IPS DF 6.9 (cell line): ENCODE results near the gene OR4S2.

Experiments
- DNase-seq: peaks from one replicate; pipeline ENCODE4 v3.0.0-alpha.2; 2013; ENCODE audit warnings: low read depth, low spot score
- H3K27ac ChIP-seq: one replicate; pipeline ENCODE4 v1.5.1; 2013; ENCODE audit warnings: low read length, control low read depth
- H3K27me3 ChIP-seq: 2 replicates; pipeline ENCODE4 v1.6.1; 2013; ENCODE audit warnings: mild to moderate bottlenecking, low read length; ENCODE audit not compliant: control insufficient read depth, insufficient read depth
- H3K36me3 ChIP-seq: 2 replicates; pipeline ENCODE4 v1.6.1; 2013; ENCODE audit warnings: low read length; ENCODE audit not compliant: control insufficient read depth, insufficient read depth
- H3K4me1 ChIP-seq: 2 replicates; pipeline ENCODE4 v1.6.1; 2013; ENCODE audit warnings: low read length; ENCODE audit not compliant: control insufficient read depth, insufficient read depth
- H3K4me3 ChIP-seq: 2 replicates; pipeline ENCODE4 v1.5.1; 2013; ENCODE audit warnings: mild to moderate bottlenecking, low read length
- H3K9me3 ChIP-seq: 2 replicates; pipeline ENCODE4 v1.6.1; 2013; ENCODE audit warnings: low read length, inconsistent platforms; ENCODE audit not compliant: control insufficient read depth, insufficient read depth
- WGBS: extraction: QIAGEN DNeasy Blood & Tissue Kit; methylation state at CpG from one replicate; pipeline ENCODE4 v1.1.7; 2013; ENCODE audit warnings: mixed read lengths, missing lambda C conversion rate; ENCODE audit not compliant: insufficient read length, insufficient coverage; 5-methylcytosine and 5-hydroxymethylcytosine counted together

Gene OR4S2, protein sequence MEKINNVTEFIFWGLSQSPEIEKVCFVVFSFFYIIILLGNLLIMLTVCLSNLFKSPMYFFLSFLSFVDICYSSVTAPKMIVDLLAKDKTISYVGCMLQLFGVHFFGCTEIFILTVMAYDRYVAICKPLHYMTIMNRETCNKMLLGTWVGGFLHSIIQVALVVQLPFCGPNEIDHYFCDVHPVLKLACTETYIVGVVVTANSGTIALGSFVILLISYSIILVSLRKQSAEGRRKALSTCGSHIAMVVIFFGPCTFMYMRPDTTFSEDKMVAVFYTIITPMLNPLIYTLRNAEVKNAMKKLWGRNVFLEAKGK

DNA sequence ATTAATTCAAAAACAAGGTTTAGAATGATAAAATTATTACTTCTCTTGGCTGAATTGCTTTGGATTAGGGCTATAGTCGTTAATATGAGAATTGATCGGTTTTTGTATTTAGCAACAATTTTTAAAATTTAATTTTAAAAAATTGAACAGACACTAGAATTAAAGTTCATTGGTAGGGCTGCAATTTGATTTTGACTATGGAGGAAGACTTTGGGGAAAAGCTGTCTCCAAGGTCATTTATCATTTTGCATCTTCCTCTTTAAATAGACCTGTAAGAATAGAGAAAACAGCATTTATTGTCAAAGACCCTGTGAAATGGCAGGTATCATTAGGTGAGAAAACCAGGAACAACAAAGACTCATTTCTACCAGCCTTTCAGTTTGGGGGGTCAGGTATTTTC is at the start of gene OR4S2:
Gene OR4S2, plus strand, starts transcription at position 301 of the 400 bp plus-strand sequence. CDS start 2,577 bp downstream, outside the sequence.
- H3K27ac ChIP-seq: no peak within 1 kb of the TSS
- H3K4me3 ChIP-seq: no peak within 1 kb of the TSS
- WGBS: 100% methylated on average over 1 of the region's 2 CpGs
- H3K27me3 ChIP-seq: no peaks in the 10 kb centered on the region
- DNase-seq: no peak
- H3K36me3 ChIP-seq: no peaks in the 10 kb centered on the region
- H3K9me3 ChIP-seq: no peaks in the 10 kb centered on the region
- no peaks in the 10 kb centered on the region for H3K4me1 ChIP-seq

DNA sequence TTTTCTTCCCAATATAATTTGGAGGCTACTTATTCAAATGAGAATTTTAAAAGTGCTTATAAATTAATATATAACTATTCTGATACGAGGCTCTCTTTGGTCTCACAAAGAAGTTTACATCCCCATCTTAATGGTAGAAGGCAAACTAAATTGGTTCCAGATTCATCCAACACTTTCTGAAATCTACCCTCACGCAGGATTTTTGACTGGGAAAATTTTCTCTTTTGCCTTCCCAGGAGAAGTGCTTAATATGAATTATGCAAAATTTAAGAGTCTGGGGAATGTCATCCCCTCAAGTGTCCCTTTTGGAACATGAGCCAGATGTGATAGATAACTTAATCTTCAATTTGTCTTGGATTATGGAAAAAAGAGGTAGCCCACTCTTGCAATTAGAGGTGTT is 40.6 kb upstream of the OR4S2 start, which contains the start of gene OR4C11:
Gene OR4C11, minus strand, starts transcription at position 101 of the 400 bp plus-strand sequence. CDS start 3,272 bp downstream, outside the sequence.
- Histone ChIP-seq H3K9me3 (no peaks in the 10 kb centered on the region), H3K27me3 (no peaks in the 10 kb centered on the region), H3K36me3 (no peaks in the 10 kb centered on the region), H3K4me3 (no peak within 1 kb of the TSS), H3K4me1 (no peaks in the 10 kb centered on the region), H3K27ac (no peak within 1 kb of the TSS)
- DNase-seq: no peak
- no CpG with 5 or more reads among the region's 2 CpGs for WGBS

DNA sequence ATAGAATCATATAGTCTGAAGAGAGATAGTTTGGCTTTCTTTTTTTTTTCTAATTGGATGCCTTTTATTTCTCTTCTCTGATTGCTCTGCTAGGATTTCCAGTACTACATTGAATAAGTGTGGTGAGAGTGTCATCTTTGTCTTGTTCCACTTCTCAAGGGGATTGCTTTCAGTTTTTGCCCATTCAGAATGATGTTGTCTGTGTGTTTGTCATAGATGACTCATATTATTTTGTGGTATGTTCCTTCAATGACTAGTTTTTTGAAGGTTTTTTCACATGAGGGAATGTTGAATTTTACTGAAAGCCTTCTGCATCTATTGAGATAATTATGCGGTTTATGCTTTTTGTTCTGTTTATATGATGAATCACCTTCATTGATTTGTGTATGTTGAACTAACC is 23.6 kb upstream of the OR4S2 start:
- H3K9me3 ChIP-seq: peaks cover 1% of the 10 kb centered on the region; the same call in 1 of the 2 replicates
- no CpG with 5 or more reads among the region's 1 CpG for WGBS
- H3K27ac ChIP-seq: no peak overlapping the region
- no peaks in the 10 kb centered on the region for H3K27me3 ChIP-seq
- H3K4me1 ChIP-seq: no peaks in the 10 kb centered on the region
- DNase-seq: no peak
- H3K4me3 ChIP-seq: no peak overlapping the region
- H3K36me3 ChIP-seq: no peaks in the 10 kb centered on the region

DNA sequence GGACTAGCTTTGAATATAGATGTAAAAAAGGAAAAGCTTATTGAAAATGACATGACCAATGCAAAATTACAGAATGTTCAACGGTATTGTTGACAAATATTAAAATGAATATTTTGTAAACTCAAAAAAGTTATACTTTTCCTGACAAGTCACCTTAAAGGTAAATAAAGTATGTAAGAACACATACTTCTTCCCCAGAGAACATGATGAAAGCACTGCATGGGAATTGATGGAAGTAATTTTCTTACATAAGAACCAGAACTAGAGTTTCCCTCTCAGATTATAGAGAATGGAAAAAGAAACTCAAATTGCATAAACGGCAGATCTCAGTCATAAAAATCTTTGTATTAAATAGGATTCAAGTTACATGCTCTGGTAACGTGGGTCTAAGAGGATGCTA is 13.3 kb upstream of the OR4S2 start, which contains the start of gene OR4P4:
Gene OR4P4, plus strand, starts transcription at position 301 of the 400 bp plus-strand sequence.
- no peak for DNase-seq
- WGBS: no CpG with 5 or more reads among the region's 3 CpGs
- H3K27me3 ChIP-seq: no peaks in the 10 kb centered on the region
- no peaks in the 10 kb centered on the region for H3K4me1 ChIP-seq
- H3K9me3 ChIP-seq: no peaks in the 10 kb centered on the region
- H3K36me3 ChIP-seq: no peaks in the 10 kb centered on the region
- H3K4me3 ChIP-seq: no peak within 1 kb of the TSS
- no peak within 1 kb of the TSS for H3K27ac ChIP-seq

DNA sequence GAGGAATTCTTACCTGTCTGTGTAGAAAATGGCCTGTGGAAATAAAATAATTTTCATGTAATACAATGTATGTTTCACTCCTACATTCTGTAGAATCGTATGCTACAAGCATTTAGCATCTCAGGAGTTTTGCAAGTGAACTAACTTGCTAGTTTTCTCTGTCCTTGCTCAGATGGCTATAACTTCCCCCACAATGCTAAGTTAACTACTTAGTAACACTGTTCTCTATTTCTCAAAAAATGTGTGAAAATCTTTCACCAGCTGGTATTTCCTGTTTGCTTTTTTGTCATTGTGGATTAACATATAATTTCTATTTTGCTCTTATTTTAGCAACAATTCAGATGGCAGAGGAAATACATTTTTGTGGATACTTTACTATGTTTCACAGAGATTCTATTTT is 4.4 kb downstream of the OR4S2 start:
- Histone ChIP-seq H3K4me1 (no peaks in the 10 kb centered on the region), H3K27me3 (no peaks in the 10 kb centered on the region), H3K9me3 (peaks cover 1% of the 10 kb centered on the region; the same call in 1 of the 2 replicates), H3K27ac (no peak overlapping the region), H3K36me3 (no peaks in the 10 kb centered on the region), H3K4me3 (no peak overlapping the region)
- DNase-seq: no peak
- no CpG with 5 or more reads among the region's 1 CpG for WGBS

DNA sequence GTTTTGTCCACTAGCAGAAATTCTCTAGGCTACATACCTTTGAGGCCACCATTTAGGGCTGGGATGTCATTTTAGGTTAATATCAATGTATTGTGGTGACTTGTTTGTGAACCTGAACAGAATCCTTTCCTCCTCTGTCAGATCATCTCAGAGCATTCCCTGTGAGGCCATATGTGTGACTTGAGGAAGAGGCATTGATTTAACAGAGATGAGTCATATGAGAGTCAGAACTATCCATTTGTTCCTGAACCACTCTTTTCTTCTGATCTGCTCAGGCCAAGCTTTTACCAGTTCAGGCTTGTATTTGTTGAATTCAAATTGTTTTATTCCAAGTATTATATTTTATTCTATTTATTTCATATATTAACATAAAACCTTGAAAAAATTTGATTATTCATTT is 7.0 kb downstream of the OR4S2 start:
- H3K27ac ChIP-seq: no peak overlapping the region
- no peaks in the 10 kb centered on the region for H3K36me3 ChIP-seq
- H3K27me3 ChIP-seq: no peaks in the 10 kb centered on the region
- peaks cover 1% of the 10 kb centered on the region; the same call in 1 of the 2 replicates for H3K9me3 ChIP-seq
- no peak for DNase-seq
- H3K4me3 ChIP-seq: no peak overlapping the region
- H3K4me1 ChIP-seq: no peaks in the 10 kb centered on the region

DNA sequence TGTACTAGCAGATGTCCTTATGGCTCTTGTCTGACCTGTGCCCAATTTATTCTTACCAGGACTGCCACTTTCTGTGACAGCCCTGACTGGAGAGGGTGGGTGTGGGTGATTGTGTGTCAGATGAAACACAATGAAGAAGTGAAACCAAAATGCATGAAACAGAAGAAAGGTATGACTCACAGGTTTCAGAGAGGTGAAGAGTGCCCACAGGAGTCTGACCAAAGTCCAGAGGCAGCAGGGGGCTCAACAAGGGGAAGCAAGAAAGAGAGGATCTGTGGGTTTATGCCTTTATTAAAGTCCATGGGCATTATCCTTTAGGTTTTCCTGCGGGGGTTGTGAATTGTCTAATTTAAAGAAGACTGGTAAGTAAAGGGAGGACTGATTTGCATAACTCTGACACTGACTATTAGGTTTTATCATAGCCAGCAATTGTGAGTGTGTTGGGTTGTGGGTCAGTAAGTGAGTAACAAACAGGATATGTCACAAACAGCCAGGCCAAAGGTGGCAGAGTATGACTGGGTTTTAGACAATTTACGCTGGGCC is 10.0 kb downstream of the OR4S2 start:
- Histone ChIP-seq H3K9me3 (peaks cover 1% of the 10 kb centered on the region; the same call in 1 of the 2 replicates), H3K4me1 (no peaks in the 10 kb centered on the region), H3K27ac (no peak overlapping the region), H3K27me3 (no peaks in the 10 kb centered on the region), H3K4me3 (no peak overlapping the region), H3K36me3 (no peaks in the 10 kb centered on the region)
- no CpG with 5 or more reads among the region's 2 CpGs for WGBS
- no peak for DNase-seq

DNA sequence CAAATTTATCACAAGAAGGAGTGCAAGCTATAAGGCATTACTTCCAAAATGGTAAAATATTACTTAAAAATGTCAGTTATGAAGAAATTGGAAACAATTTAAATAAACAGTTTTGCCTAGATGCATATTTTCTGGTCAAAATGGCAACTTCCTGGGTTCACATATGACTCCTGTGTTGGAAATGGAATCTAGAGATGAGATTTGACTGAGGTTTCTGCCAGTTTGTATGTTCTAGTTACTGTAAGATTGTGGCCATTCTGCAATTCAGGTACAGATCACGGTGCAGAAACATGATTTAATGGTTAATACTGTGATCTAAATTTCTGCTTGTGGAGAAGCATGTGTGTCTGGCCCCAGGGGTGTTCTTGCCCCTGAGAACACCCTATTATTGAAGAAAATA is 10.5 kb downstream of the OR4S2 start:
- H3K4me3 ChIP-seq: no peak overlapping the region
- no peaks in the 10 kb centered on the region for H3K36me3 ChIP-seq
- H3K4me1 ChIP-seq: no peaks in the 10 kb centered on the region
- no peak for DNase-seq
- H3K9me3 ChIP-seq: peaks cover 1% of the 10 kb centered on the region; the same call in 1 of the 2 replicates
- no peaks in the 10 kb centered on the region for H3K27me3 ChIP-seq
- H3K27ac ChIP-seq: no peak overlapping the region
- no CpG with 5 or more reads among the region's 1 CpG for WGBS

DNA sequence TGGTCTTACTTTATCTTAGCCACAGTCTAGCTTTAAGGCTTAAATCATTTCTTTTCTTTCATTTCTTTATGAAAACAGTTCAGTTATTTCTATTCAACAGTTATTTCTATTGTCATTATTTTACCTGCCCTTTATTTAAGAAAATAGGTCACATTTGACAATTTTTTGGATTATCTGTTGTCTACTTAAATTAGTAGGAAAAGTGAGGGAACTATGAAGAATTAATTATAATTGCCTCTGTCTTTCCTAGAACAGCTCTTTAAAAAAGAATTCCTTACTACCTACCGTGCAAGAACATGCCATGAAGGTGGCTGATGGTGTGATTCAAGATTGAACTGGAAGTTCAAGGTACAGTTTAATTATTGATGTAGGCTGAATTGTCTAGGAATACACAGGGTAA is 13.8 kb downstream of the OR4S2 start, which contains the start of gene OR4C6:
Gene OR4C6, plus strand, starts transcription at position 301 of the 400 bp plus-strand sequence. CDS start 2,966 bp downstream, outside the sequence.
- H3K9me3 ChIP-seq: no peaks in the 10 kb centered on the region; the same call in 1 of the 2 replicates

DNA sequence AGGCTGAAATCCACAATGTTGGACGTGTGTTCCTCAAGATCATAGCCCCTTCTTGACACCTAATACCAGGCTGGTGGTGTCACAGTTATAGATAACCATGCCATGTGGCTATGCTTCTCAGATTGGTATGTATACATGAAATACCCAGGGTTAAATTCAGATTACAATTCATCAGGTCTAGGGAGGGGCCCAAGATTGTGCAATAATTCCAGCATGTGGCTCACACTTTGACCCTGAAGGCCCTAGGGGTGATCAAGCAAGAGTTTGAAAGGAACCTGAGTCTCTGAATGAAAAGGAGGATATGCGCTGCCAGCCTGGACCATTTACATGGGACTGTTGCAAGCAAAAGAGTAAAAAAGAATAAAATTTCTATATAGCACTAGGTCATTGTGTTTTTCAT is 21.2 kb downstream of the OR4S2 start:
- Histone ChIP-seq H3K4me3 (no peak overlapping the region), H3K27ac (no peak overlapping the region), H3K4me1 (no peaks in the 10 kb centered on the region), H3K36me3 (no peaks in the 10 kb centered on the region), H3K27me3 (no peaks in the 10 kb centered on the region), H3K9me3 (no peaks in the 10 kb centered on the region; the same call in 1 of the 2 replicates)
- WGBS: no CpG with 5 or more reads among the region's 2 CpGs
- DNase-seq: no peak

More for the DNA sequence above, 13.8 kb downstream of the OR4S2 start, which contains the start of gene OR4C6:
- H3K4me1 ChIP-seq: no peaks in the 10 kb centered on the region
- H3K27me3 ChIP-seq: no peaks in the 10 kb centered on the region
- H3K27ac ChIP-seq: no peak within 1 kb of the TSS
- no peaks in the 10 kb centered on the region for H3K36me3 ChIP-seq
- no peak within 1 kb of the TSS for H3K4me3 ChIP-seq
- DNase-seq: no peak
- WGBS: no CpG with 5 or more reads among the region's 1 CpG
